A673 (cell line): ENCODE data around the gene TRPC1. TPM values are rescaled to one million over a fixed set of nuclear protein-coding genes. Genes with fewer than 3 reads are reported as not detected.

Source experiments
- BruUV-seq: library from RNA; stranded (reverse); fragments of 400-500 nt; replicated peaks from 2 replicates; lab custom pipeline; 2021; lab: Mats Ljungman, UMichigan
- CTCF ChIA-PET: fragments of 300-600 bp; sonication (Branson Sonifier 250); formaldehyde crosslinking; loops from one replicate; lab custom pipeline; 2022; ENCODE audit warnings: antibody characterized with exemption; lab: Charles Lee
- POLR2A ChIA-PET: fragments of 300-600 bp; sonication (Branson Sonifier 250); formaldehyde crosslinking; loops from one replicate; lab custom pipeline; 2022; ENCODE audit warnings: antibody characterized with exemption; ENCODE audit not compliant: low non-redundant PET; lab: Charles Lee
- DNase-seq: peaks from one replicate; pipeline ENCODE4 v3.0.0-alpha.2; 2015; ENCODE audit warnings: low spot score
- H3K27ac ChIP-seq: fragments of 200-600 bp; sonication (generic); 2 replicates; pipeline ENCODE4 v1.5.1; 2016; ENCODE audit warnings: mixed run types, low read depth, mild to moderate bottlenecking, mixed read lengths, antibody characterized with exemption, low read length; ENCODE audit not compliant: poor library complexity, severe bottlenecking
- H3K27me3 ChIP-seq: fragments of 200-600 bp; sonication (generic); replicated peaks from 2 replicates; pipeline ENCODE4 v1.6.1; 2017; ENCODE audit warnings: mixed run types, low read depth, mild to moderate bottlenecking, mixed read lengths, antibody characterized with exemption, low read length; ENCODE audit not compliant: insufficient read depth, poor library complexity
- H3K36me3 ChIP-seq: fragments of 200-600 bp; sonication (generic); 2 replicates; pipeline ENCODE4 v1.6.1; 2016; ENCODE audit warnings: mixed run types, mild to moderate bottlenecking, mixed read lengths, antibody characterized with exemption, low read length; ENCODE audit not compliant: insufficient read depth, poor library complexity, severe bottlenecking
- H3K4me1 ChIP-seq: fragments of 200-600 bp; sonication (generic); 2 replicates; pipeline ENCODE4 v1.6.1; 2017; ENCODE audit warnings: mixed run types, mild to moderate bottlenecking, mixed read lengths, antibody characterized with exemption, low read length; ENCODE audit not compliant: insufficient read depth, poor library complexity, severe bottlenecking
- H3K4me3 ChIP-seq: fragments of 200-600 bp; sonication (generic); 2 replicates; pipeline ENCODE4 v1.5.1; 2016; ENCODE audit warnings: low read depth, mixed run types, mild to moderate bottlenecking, mixed read lengths, low read length; ENCODE audit not compliant: poor library complexity, severe bottlenecking
- H3K9me3 ChIP-seq: fragments of 200-600 bp; sonication (generic); 2 replicates; pipeline ENCODE4 v1.6.1; 2016; ENCODE audit warnings: mixed run types, low read depth, mild to moderate bottlenecking, mixed read lengths, antibody characterized with exemption, low read length; ENCODE audit not compliant: poor library complexity, severe bottlenecking
- EZH2 ChIP-seq: fragments of 200-600 bp; sonication (generic); IDR thresholded peaks from 2 replicates; pipeline ENCODE4 v1.6.1; 2017; ENCODE audit warnings: borderline replicate concordance, low read depth, mild to moderate bottlenecking, mixed read lengths, antibody characterized with exemption, low read length; ENCODE audit not compliant: poor library complexity, severe bottlenecking
- intact Hi-C: fragments of 100-400 bp; cut with micrococcal nuclease; formaldehyde crosslinking; loops from one replicate; pipeline ENCODE4 v1.10.0; 2022; ENCODE audit not compliant: unreplicated experiment
- total RNA-seq: library from RNA; stranded (reverse); gene quantifications from 2 replicates; pipeline ENCODE4 v1.2.3, GENCODE V29; 2021
- TF ChIP-seq, protein P1 (sequence below): fragments of 300-800, 200-600 bp; sonication (generic); conservative IDR thresholded peaks from 2 replicates; pipeline ENCODE4 v1.5.1; 2017; ENCODE audit warnings: low read depth, mild to moderate bottlenecking, antibody characterized with exemption, low read length, moderate library complexity, mixed read lengths

The TRPC1 gene
- total RNA-seq, 1 experiment from 2014 or later, result 0.88 TPM

DNA sequence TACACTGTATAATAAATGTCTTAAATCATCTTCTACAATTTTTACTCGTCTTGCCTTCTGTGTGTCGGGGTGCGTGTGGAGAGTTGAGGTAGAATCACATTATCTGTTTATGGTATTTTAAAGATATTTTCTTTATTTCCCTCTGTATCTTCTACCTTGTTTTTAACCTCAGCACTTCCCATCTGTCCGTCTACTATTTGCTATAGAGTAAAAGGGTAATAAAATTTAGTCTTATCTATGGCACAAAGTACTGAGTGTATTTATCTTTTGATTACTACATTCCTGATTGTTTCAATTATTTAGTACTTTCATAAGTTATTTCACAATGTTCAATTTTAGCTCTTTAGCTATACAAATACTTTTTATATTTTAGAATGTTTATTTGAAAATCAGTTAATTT is 62.2 kb downstream of the TRPC1 start:
- POLR2A ChIA-PET, result no interaction called here
- CTCF ChIA-PET, result no interaction called here
- BruUV-seq, result no TSS peak
- Histone ChIP-seq H3K4me3 (no peak overlapping the region), H3K9me3 (no peaks in the 10 kb centered on the region), H3K27me3 (no peaks in the 10 kb centered on the region), H3K27ac (no peak overlapping the region), H3K4me1 (no peaks in the 10 kb centered on the region), H3K36me3 (no peaks in the 10 kb centered on the region)
- DNase-seq, result no peak
- TF ChIP-seq, protein P1, sequence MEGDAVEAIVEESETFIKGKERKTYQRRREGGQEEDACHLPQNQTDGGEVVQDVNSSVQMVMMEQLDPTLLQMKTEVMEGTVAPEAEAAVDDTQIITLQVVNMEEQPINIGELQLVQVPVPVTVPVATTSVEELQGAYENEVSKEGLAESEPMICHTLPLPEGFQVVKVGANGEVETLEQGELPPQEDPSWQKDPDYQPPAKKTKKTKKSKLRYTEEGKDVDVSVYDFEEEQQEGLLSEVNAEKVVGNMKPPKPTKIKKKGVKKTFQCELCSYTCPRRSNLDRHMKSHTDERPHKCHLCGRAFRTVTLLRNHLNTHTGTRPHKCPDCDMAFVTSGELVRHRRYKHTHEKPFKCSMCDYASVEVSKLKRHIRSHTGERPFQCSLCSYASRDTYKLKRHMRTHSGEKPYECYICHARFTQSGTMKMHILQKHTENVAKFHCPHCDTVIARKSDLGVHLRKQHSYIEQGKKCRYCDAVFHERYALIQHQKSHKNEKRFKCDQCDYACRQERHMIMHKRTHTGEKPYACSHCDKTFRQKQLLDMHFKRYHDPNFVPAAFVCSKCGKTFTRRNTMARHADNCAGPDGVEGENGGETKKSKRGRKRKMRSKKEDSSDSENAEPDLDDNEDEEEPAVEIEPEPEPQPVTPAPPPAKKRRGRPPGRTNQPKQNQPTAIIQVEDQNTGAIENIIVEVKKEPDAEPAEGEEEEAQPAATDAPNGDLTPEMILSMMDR, result no peak
- no peak for TF ChIP-seq EZH2
- intact Hi-C loops, result no loop called here

DNA sequence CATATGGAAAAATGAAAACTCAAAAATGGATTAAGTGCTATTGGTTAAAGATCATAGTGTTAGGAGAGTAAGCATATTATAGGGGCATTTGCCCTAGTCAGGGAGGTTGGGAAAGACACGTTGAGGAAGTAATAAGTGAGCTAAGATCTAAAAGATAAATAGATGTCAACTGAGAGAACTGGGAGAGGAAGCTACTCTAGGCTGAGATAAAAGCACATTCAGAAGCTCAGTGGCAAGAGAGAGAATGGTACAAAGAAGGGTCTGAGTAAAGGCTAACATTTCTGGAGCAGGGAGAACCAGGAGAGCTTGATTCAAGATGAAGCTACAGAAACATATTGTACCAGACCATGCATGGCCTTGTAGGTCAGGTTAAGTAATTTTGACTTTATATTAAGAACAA is 63.9 kb downstream of the TRPC1 start:
- CTCF ChIA-PET, result no interaction called here
- H3K4me1 ChIP-seq, result no peaks in the 10 kb centered on the region
- POLR2A ChIA-PET, result no interaction called here
- no peaks in the 10 kb centered on the region for H3K27me3 ChIP-seq
- no peak overlapping the region for H3K27ac ChIP-seq
- intact Hi-C loops, result no loop called here
- H3K9me3 ChIP-seq, result no peaks in the 10 kb centered on the region
- no peak overlapping the region for H3K4me3 ChIP-seq
- no peak for DNase-seq
- TF ChIP-seq, protein P1, result no peak
- TF ChIP-seq EZH2, result no peak
- H3K36me3 ChIP-seq, result no peaks in the 10 kb centered on the region
- no TSS peak for BruUV-seq

DNA sequence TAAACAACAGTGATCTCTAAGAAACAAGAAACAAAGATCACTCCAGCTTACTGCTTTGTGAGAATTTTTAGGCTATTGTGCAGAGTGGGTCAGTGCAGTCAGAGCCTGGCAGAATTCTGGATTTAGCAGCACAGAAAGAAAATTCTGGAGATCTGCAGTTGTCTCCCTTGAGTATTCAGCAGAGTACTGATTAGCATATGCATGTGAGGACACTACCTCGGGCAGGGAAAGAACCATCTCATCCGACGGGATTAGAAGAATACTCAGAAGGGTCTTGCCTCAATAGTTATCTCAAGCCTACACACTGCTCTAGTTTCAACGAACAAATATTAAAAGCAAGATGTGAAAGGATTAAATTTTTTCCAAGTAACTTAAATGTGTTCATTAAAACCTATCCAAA is 70.7 kb downstream of the TRPC1 start:
- Histone ChIP-seq H3K27me3 (no peaks in the 10 kb centered on the region), H3K36me3 (no peaks in the 10 kb centered on the region), H3K27ac (no peak overlapping the region), H3K9me3 (no peaks in the 10 kb centered on the region), H3K4me1 (no peaks in the 10 kb centered on the region), H3K4me3 (no peak overlapping the region)
- intact Hi-C loops, result no loop called here
- TF ChIP-seq, protein P1, result no peak
- no peak for TF ChIP-seq EZH2
- ChIA-PET CTCF (no interaction called here), POLR2A (no interaction called here)
- BruUV-seq, result no TSS peak
- DNase-seq, result no peak
